Measurements from ENCODE around the gene TBCC. TPM values are rescaled to one million over a fixed set of nuclear protein-coding genes. Genes with fewer than 3 reads are reported as not detected.
A peak's percentile ranks its signal among the peaks of the same experiment; 100 is the strongest.

TBCC gene
- total and polyA plus RNA-seq, 4 donors, result 21.6 to 38.0 (median 22.1) TPM

- H3K4me3 ChIP-seq, result no peak overlapping the region
- TF ChIP-seq CTCF (IDR thresholded peaks at IDR 0.05; ENCODE audit: control extremely low read depth, extremely low read depth), result no peak
- ATAC-seq (ENCODE audit: insufficient read depth, low FRiP score) (no peak), DNase-seq (no peak)
- no peaks in the 10 kb centered on the region for H3K27me3 ChIP-seq (ENCODE audit: control insufficient read depth in 3 of 3, insufficient read depth in 3 of 3, low read length in 2 of 3)
- H3K27ac ChIP-seq (ENCODE audit: low read depth in 1 of 2, low read length in 1 of 2), result no peak overlapping the region
- H3K4me1 ChIP-seq (ENCODE audit: control insufficient read depth in 5 of 5, insufficient read depth in 5 of 5, low read length in 5 of 5), result peaks cover 4 to 30% (median 12%) of the 10 kb centered on the region in 5 donors
- WGBS, 2 donors, result 79 to 81% methylated on average over 3 of the region's 3 CpGs
- peaks cover 0 to 6% (median 2%) of the 10 kb centered on the region in 4 donors for H3K36me3 ChIP-seq (ENCODE audit: control insufficient read depth in 4 of 4, insufficient read depth in 4 of 4, low read length in 4 of 4)
- no peaks in the 10 kb centered on the region for H3K9me3 ChIP-seq (ENCODE audit: control insufficient read depth in 4 of 4, insufficient read depth in 3 of 4, low read length in 3 of 4)
- H3K9ac ChIP-seq (ENCODE audit: insufficient read depth in 1 of 2, low read length in 2 of 2), result no peak overlapping the region
These were observed 40.7 kb upstream of the TBCC start for GRCh38 chr6:42786525-42786985.

GRCh38 chr6:42784717-42785498 lies 39.0 kb upstream of the TBCC start:
- peak overlapping the region in 1 of 2 donors; percentile 100 for H3K27ac ChIP-seq (ENCODE audit: low read depth in 1 of 2, low read length in 1 of 2)
- no peak for TF ChIP-seq CTCF (IDR thresholded peaks at IDR 0.05; ENCODE audit: control extremely low read depth, extremely low read depth)
- H3K36me3 ChIP-seq (ENCODE audit: control insufficient read depth in 4 of 4, insufficient read depth in 4 of 4, low read length in 4 of 4), result peaks cover 0 to 6% (median 2%) of the 10 kb centered on the region in 4 donors
- peak overlapping the region; percentile 99 to 100 for H3K9ac ChIP-seq (ENCODE audit: insufficient read depth in 1 of 2, low read length in 2 of 2)
- ATAC-seq (ENCODE audit: insufficient read depth, low FRiP score) (no peak), DNase-seq (no peak)
- H3K4me1 ChIP-seq (ENCODE audit: control insufficient read depth in 5 of 5, insufficient read depth in 5 of 5, low read length in 5 of 5), result peaks cover 4 to 30% (median 14%) of the 10 kb centered on the region in 5 donors
- H3K27me3 ChIP-seq (ENCODE audit: control insufficient read depth in 3 of 3, insufficient read depth in 3 of 3, low read length in 2 of 3), result no peaks in the 10 kb centered on the region
- 65 to 71% methylated on average over 12 of the region's 12 CpGs for WGBS, 2 donors
- no peaks in the 10 kb centered on the region for H3K9me3 ChIP-seq (ENCODE audit: control insufficient read depth in 4 of 4, insufficient read depth in 3 of 4, low read length in 3 of 4)
- no peak overlapping the region for H3K4me3 ChIP-seq

- H3K9ac ChIP-seq (ENCODE audit: insufficient read depth in 1 of 2, low read length in 2 of 2), result peak overlapping the region; percentile 99 to 100
- H3K4me3 ChIP-seq, result peak overlapping the region; percentile 57
- peaks cover 0 to 6% (median 2%) of the 10 kb centered on the region in 4 donors for H3K36me3 ChIP-seq (ENCODE audit: control insufficient read depth in 4 of 4, insufficient read depth in 4 of 4, low read length in 4 of 4)
- ATAC-seq (ENCODE audit: insufficient read depth, low FRiP score), result no peak
- H3K27me3 ChIP-seq (ENCODE audit: control insufficient read depth in 3 of 3, insufficient read depth in 3 of 3, low read length in 2 of 3), result no peaks in the 10 kb centered on the region
- WGBS, 2 donors, result 1% methylated on average over 10 of the region's 10 CpGs
- DNase-seq, result peak in 2 of 3 donors; percentile 67 to 82
- H3K27ac ChIP-seq (ENCODE audit: low read depth in 1 of 2, low read length in 1 of 2), result peak overlapping the region; percentile 98 to 100
- no peaks in the 10 kb centered on the region for H3K9me3 ChIP-seq (ENCODE audit: control insufficient read depth in 4 of 4, insufficient read depth in 3 of 4, low read length in 3 of 4)
- TF ChIP-seq CTCF (IDR thresholded peaks at IDR 0.05; ENCODE audit: control extremely low read depth, extremely low read depth), result no peak
- H3K4me1 ChIP-seq (ENCODE audit: control insufficient read depth in 5 of 5, insufficient read depth in 5 of 5, low read length in 5 of 5), result peaks cover 4 to 29% (median 14%) of the 10 kb centered on the region in 5 donors
These were observed 38.2 kb upstream of the TBCC start for GRCh38 chr6:42783876-42784642.

All from lung (tissue), 12 donors.